ENCODE measurements around the gene NAA80. TPM values are rescaled to one million over a fixed set of nuclear protein-coding genes. Genes with fewer than 3 reads are reported as not detected.
"Not testable (repeated sequence)": the region's sequence is repeated elsewhere in the genome, so short reads cannot be mapped to it uniquely, and the experiment has no call there.

NAA80 gene
- total and polyA plus RNA-seq, 12 donors = 5.2 to 19.8 (median 11.0) TPM

GRCh38 chr3:50287262-50287661, 11.9 kb downstream of the NAA80 start:
- H3K4me3 ChIP-seq = no peak overlapping the region
- no peak for DNase-seq
- TF ChIP-seq CTCF (IDR thresholded peaks at IDR 0.05) = no peak
- TF ChIP-seq POLR2A (IDR thresholded peaks at IDR 0.05) = no peak
- H3K27me3 ChIP-seq = no peaks in the 10 kb centered on the region
- H3K36me3 ChIP-seq (replicated peaks in 1 of 2) = peaks cover 0 to 30% of the 10 kb centered on the region in 2 donors
- intact Hi-C loops (cut with DNase I) = loop anchor here in 1 of 2 donors (5.0 to 10.0 kb wide), 2 partner anchors 45 to 162 kb away; no protein-coding TSS in a partner anchor
- WGBS, 4 donors = 54 to 86% (median 80%) methylated on average over 1 of the region's 1 CpG
- H3K27ac ChIP-seq = no peak overlapping the region
- H3K9me3 ChIP-seq (replicated peaks in 1 of 3) = no peaks in the 10 kb centered on the region
- peaks cover 6 to 9% of the 10 kb centered on the region in 2 donors for H3K4me1 ChIP-seq (replicated peaks in 1 of 2)

GRCh38 chr3:50286322-50287227, 12.6 kb downstream of the NAA80 start:
- H3K27me3 ChIP-seq = no peaks in the 10 kb centered on the region
- H3K27ac ChIP-seq = no peak overlapping the region
- peaks cover 0 to 30% of the 10 kb centered on the region in 2 donors for H3K36me3 ChIP-seq (replicated peaks in 1 of 2)
- TF ChIP-seq CTCF (IDR thresholded peaks at IDR 0.05) (no peak), POLR2A (IDR thresholded peaks at IDR 0.05) (no peak)
- intact Hi-C loops (cut with DNase I) = loop anchor here in 1 of 2 donors (5.0 to 10.0 kb wide), 2 partner anchors 46 to 162 kb away; no protein-coding TSS in a partner anchor
- no peak for DNase-seq
- 87 to 91% (median 88%) methylated on average over 18 to 28 of the region's 28 CpGs for WGBS, 4 donors
- H3K4me1 ChIP-seq (replicated peaks in 1 of 2) = peaks cover 5 to 7% of the 10 kb centered on the region in 2 donors
- no peak overlapping the region for H3K4me3 ChIP-seq
- no peaks in the 10 kb centered on the region for H3K9me3 ChIP-seq (replicated peaks in 1 of 3)

GRCh38 chr3:50284121-50284520, 15.1 kb downstream of the NAA80 start:
- WGBS, 4 donors = 66 to 73% (median 70%) methylated on average over 6 of the region's 6 CpGs
- H3K27ac ChIP-seq; H3K27me3 ChIP-seq; DNase-seq; H3K4me1 ChIP-seq (replicated peaks in 1 of 2); H3K4me3 ChIP-seq; H3K9me3 ChIP-seq (replicated peaks in 1 of 3): not testable (repeated sequence)
- peaks cover 0 to 19% of the 10 kb centered on the region in 2 donors for H3K36me3 ChIP-seq (replicated peaks in 1 of 2)
- intact Hi-C loops (cut with DNase I) = loop anchor here in 1 of 2 donors (10.0 kb wide), 1 partner anchor 159 kb away; no protein-coding TSS in a partner anchor

GRCh38 chr3:50279255-50280016, 19.8 kb downstream of the NAA80 start:
- Histone ChIP-seq H3K4me1 (replicated peaks in 1 of 2) (peaks cover 0 to 7% of the 10 kb centered on the region in 2 donors), H3K27me3 (peaks cover 4% of the 10 kb centered on the region), H3K36me3 (replicated peaks in 1 of 2) (peaks cover 0 to 24% of the 10 kb centered on the region in 2 donors), H3K9me3 (replicated peaks in 1 of 3) (no peaks in the 10 kb centered on the region), H3K27ac (no peak overlapping the region), H3K4me3 (no peak overlapping the region)
- no peak for TF ChIP-seq CTCF (IDR thresholded peaks at IDR 0.05)
- TF ChIP-seq POLR2A (IDR thresholded peaks at IDR 0.05) = no peak
- DNase-seq = peak in 2 of 7 donors; percentile 8 to 21
- WGBS, 4 donors = 88 to 95% (median 91%) methylated on average over 6 to 8 of the region's 8 CpGs
- intact Hi-C loops (cut with DNase I) = loop anchor here (5.0 to 10.0 kb wide), 2 partner anchors 87 to 155 kb away; partner anchors contain the start of gene GNAT1 (in 1 of the 2)

All from adrenal gland (tissue), 12 donors.